Neutrophil (primary cell): ENCODE measurements around the gene ZNF581.

ENCODE experiments used
- H3K27ac ChIP-seq: fragments of 200-600 bp; sonication (generic); 2 replicates; pipeline ENCODE4 v1.5.1; 2016; ENCODE audit warnings: mild to moderate bottlenecking, moderate library complexity
- H3K27me3 ChIP-seq: fragments of 200-600 bp; sonication (generic); 2 replicates; pipeline ENCODE4 v1.6.0; 2016; ENCODE audit warnings: mild to moderate bottlenecking
- H3K36me3 ChIP-seq: fragments of 200-600 bp; sonication (generic); 2 replicates; pipeline ENCODE4 v1.5.1; 2017
- H3K4me1 ChIP-seq, 2 experiments: fragments of 200-600 bp in 1 of 2; sonication (generic) in 1 of 2; 1 replicate in 1 of 2; 2 replicates in 1 of 2; pipeline versions ENCODE4 v1.5.1 to v1.6.1; 2013 to 2016; ENCODE audit warnings: low read depth in 1 of 2, low read length in 1 of 2, mild to moderate bottlenecking in 1 of 2, moderate library complexity in 1 of 2; ENCODE audit not compliant: control insufficient read depth in 1 of 2, insufficient read depth in 1 of 2
- H3K4me3 ChIP-seq, 2 experiments: fragments of 200-600 bp in 1 of 2; sonication (generic) in 1 of 2; 1 replicate in 1 of 2; 2 replicates in 1 of 2; pipeline ENCODE4 v1.5.1; 2013 to 2016; ENCODE audit warnings: low read depth in 1 of 2, low read length in 1 of 2, mild to moderate bottlenecking in 1 of 2, moderate library complexity in 1 of 2
- H3K9me3 ChIP-seq: fragments of 200-600 bp; sonication (generic); 2 replicates; pipeline ENCODE4 v1.5.1; 2016
- TF ChIP-seq, protein P1 (sequence below): fragments of 200-600 bp; sonication (generic); IDR thresholded peaks from 2 replicates; pipeline ENCODE4 v1.5.1; 2016; ENCODE audit warnings: antibody characterized with exemption

ZNF581 gene

DNA sequence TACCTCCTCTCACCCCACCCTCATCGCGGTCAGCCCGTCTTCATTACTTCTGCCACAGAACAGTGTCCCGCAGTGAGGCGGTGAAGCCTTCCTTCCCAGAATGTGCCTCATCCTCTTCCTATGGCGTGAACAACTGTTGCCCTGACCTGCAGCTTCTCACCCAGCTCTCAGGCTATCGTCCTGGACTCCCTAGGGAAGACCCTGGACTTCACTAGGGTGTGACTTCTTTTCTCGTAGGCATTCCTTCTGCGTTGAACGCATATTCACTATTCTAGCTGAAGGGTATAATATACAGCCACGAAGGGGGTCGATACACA lies 37.0 kb upstream of the ZNF581 start:
- peak overlapping the region; percentile 96 for H3K27ac ChIP-seq

DNA sequence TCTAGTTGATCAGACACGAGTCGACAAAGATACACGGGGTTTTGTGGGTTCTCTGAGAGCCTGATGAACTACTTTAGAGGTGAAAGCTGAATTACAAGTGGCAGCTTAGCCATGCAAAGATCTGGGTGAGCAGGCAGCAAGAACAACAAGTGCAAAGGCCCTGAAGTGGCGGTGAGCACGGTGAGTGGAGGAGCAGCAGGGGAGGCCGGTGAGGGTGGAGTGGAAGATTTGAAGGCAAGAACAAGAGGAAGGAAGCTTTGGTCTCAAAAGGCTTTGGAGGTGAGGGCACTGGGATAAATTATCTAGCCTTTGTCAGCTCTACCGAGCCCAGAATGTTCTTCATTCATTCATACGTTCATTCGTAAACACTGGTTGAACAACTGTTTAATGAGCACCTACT lies 36.6 kb upstream of the ZNF581 start:
- Histone ChIP-seq H3K4me1 (peaks cover 75 to 80% of the 10 kb centered on the region in 2 experiments), H3K27ac (peak overlapping the region; percentile 96), H3K36me3 (peaks cover 20% of the 10 kb centered on the region), H3K27me3 (no peaks in the 10 kb centered on the region), H3K4me3 (peak overlapping the region; percentile 0 to 88), H3K9me3 (no peaks in the 10 kb centered on the region)
- TF ChIP-seq, protein P1, sequence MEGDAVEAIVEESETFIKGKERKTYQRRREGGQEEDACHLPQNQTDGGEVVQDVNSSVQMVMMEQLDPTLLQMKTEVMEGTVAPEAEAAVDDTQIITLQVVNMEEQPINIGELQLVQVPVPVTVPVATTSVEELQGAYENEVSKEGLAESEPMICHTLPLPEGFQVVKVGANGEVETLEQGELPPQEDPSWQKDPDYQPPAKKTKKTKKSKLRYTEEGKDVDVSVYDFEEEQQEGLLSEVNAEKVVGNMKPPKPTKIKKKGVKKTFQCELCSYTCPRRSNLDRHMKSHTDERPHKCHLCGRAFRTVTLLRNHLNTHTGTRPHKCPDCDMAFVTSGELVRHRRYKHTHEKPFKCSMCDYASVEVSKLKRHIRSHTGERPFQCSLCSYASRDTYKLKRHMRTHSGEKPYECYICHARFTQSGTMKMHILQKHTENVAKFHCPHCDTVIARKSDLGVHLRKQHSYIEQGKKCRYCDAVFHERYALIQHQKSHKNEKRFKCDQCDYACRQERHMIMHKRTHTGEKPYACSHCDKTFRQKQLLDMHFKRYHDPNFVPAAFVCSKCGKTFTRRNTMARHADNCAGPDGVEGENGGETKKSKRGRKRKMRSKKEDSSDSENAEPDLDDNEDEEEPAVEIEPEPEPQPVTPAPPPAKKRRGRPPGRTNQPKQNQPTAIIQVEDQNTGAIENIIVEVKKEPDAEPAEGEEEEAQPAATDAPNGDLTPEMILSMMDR, result no peak

More for the DNA sequence above, 37.0 kb upstream of the ZNF581 start:
- no peaks in the 10 kb centered on the region for H3K27me3 ChIP-seq
- H3K4me1 ChIP-seq, result peaks cover 75 to 77% of the 10 kb centered on the region in 2 experiments
- H3K4me3 ChIP-seq, result peak overlapping the region; percentile 88 to 92
- H3K9me3 ChIP-seq, result no peaks in the 10 kb centered on the region
- H3K36me3 ChIP-seq, result peaks cover 20% of the 10 kb centered on the region
- TF ChIP-seq, protein P1, result no peak

DNA sequence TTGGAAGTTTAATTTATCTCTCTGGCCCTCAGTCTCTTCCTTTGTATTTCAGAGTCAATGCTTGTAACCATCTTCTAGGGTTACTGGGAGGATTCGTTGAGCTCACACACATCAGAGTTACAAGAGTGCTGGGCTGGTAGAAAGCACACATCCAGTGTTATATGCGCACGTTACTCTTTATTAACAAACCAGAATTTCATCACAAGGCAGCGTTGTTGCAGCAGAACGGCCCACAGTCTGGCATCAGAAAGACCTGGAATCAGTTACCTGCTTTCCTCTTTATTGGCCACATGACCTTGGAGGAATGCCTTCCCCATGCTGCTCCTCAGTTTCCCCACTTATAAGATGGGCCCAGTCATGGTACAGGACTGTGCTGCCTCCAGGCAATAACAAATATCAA lies 34.1 kb upstream of the ZNF581 start:
- Histone ChIP-seq H3K4me1 (peaks cover 79 to 81% of the 10 kb centered on the region in 2 experiments), H3K27ac (peak overlapping the region; percentile 82), H3K4me3 (peak overlapping the region in 1 of 2 experiments; percentile 6), H3K9me3 (no peaks in the 10 kb centered on the region), H3K27me3 (no peaks in the 10 kb centered on the region), H3K36me3 (peaks cover 21% of the 10 kb centered on the region)
- TF ChIP-seq, protein P1, result no peak

DNA sequence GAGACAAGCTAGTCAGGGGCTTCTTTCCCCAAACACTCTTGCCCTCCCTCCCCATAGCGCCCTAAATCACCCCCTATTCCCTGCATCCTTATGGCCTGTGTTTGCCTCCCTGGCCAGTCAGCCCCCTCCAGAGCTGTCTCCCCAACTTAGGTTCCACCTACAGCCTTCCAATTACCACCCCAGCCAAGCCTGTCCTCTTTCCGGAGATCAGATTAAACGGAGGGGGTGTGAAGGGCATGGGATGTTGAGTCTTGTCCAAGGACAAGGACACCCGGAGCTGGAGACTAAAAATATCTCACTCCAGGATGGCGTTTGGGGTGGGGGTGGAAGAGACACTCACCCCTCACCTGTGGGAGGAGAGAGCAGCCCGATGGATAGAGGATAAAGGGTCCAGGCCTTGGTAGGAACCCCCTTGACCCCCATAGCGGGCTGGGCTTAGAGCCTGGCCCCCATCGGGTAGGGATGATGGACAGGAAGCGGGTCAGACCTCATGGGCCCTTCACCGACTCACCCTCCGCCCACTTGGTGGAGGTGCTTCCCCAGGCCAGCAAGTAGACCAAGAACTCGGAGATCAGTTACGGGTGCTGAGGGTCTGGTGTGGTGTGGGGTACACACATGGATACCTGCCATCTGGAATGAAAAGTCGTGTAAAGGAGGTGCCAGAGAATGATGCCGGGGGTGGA lies 32.0 kb upstream of the ZNF581 start:
- H3K4me3 ChIP-seq, result no peak overlapping the region
- H3K36me3 ChIP-seq, result peaks cover 40% of the 10 kb centered on the region
- H3K27ac ChIP-seq, result peak overlapping the region; percentile 67
- no peaks in the 10 kb centered on the region for H3K27me3 ChIP-seq
- no peaks in the 10 kb centered on the region for H3K9me3 ChIP-seq
- TF ChIP-seq, protein P1, result no peak
- peaks cover 62 to 67% of the 10 kb centered on the region in 2 experiments for H3K4me1 ChIP-seq

DNA sequence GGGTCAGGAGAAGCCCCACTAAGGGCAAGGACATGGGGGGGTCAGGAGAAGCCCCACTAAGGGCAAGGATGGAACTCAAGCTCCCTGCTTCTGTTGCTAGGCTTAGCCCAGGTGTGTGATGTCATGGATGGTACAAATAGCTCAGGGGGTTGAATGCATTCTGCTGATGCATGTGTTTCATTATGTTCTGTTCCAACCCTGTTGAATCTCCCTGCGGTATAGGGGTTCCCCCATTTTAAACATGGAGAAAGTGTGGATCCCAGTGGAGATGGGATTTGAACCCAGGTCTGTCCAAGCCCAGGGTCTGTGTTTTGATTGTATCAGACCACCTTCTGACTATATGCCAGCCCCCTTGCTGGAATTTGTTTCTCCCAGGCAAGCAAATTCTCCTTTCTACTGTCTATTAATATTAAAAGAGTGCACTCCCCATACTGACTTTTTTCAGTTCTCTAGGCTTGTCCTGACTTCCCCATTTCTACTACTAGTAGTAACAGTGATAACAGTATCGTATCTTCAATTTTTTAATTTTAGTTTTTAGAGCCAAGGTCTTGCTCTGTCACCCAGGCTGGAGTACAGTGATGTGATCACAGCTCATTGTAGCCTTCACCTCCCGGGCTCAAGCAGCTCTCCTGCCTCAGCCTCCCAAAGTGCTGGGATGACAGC lies 31.3 kb upstream of the ZNF581 start:
- H3K27me3 ChIP-seq, result no peaks in the 10 kb centered on the region
- H3K36me3 ChIP-seq, result peaks cover 47% of the 10 kb centered on the region
- TF ChIP-seq, protein P1, result no peak
- no peaks in the 10 kb centered on the region for H3K9me3 ChIP-seq
- H3K27ac ChIP-seq, result peak overlapping the region; percentile 67
- peaks cover 55 to 64% of the 10 kb centered on the region in 2 experiments for H3K4me1 ChIP-seq
- no peak overlapping the region for H3K4me3 ChIP-seq
